HG02884 (cell line): ENCODE measurements around the gene TOR4A.
"Not testable (repeated sequence)": the region's sequence is repeated elsewhere in the genome, so short reads cannot be mapped to it uniquely, and the experiment has no call there.

Source experiments
- ATAC-seq: cut with Tn5 transposase; IDR thresholded peaks from one replicate; pipeline ENCODE4 v1.9.1; 2021; ENCODE audit warnings: mild to moderate bottlenecking, moderate library complexity; ENCODE audit not compliant: unreplicated experiment

TOR4A gene

DNA sequence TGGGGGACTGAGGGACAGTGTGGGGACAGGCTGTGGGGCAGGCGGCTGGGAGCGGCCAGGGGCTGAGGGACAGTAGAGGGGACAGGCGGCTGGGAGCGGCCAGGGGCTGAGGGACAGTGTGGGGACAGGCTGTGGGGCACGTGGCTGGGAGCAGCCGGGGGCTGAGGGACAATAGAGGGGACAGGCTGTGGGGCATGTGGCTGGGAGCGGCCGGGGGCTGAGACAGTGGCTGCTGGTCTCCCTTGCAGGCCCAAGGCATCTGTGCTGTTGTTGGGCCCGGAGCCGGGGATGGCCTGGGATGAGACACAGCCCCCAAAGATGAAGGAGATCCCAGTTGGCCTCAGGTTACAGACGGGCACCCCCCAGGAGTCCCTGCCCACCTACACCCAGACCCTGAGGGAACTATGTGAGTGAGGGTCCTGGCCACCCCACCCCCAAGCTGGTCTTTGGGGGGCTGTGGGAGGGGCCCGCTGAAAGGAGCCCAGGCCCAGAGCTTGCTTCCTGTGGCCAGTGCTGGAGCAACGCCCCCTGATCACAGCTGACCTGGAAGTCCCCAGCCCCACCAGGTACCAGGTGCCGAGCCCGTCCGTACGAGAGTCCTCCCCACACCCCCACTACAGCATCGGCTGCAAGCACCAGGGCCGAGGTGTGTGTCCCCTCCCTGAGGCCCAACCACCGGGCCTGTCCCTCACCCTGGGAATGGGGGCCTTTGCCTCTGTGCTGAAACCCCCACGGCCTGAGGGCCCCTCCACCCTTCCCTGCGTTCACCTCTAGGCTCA is 25.8 kb upstream of the TOR4A start:
- no peak for ATAC-seq

DNA sequence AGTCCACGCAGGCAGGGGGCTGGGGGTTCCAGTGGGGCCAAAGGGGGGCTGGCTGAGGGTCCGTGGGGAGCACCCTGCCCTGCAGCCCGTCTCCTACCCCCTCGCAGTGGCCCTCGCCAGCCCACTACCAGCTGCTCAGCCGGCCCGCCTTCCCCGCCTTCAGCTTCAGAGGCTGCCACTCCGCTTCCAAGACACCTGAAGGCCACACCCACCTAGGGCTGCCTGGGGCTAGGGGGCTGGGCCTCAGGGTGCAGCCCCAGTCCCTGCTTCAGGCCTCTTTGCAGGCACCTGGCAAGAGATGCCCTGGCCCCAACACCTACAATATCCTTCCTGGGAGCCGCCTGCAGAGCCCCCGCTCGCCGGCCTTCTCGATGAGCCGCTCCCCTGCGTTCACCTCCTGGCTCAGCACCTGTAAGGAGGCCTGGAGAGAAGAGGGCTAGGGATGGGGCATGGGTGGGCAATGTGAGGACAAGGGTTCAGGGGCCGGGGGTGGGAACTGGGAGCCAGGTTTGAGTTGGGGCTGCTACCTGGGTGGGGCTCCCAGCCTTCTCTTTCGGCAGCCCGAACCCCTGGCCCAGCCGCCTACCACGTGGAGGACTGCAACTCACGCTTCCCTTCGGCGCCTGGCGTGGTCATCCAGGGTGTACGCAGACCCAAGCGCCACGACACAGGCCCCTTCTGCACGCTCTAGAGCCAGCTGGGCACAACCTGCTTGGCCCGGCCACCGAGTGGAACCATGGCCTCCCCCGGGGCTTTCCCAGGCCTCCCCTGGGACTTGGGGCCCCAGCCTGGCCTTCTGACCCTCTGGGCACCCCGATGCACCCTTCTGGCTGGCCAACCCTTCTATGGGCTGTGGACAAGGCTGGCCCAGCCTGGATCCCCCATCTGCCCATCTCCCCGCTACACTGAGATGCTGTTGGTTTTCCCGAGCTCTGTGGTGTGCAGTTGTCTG is 24.7 kb upstream of the TOR4A start:
- ATAC-seq, result no peak

DNA sequence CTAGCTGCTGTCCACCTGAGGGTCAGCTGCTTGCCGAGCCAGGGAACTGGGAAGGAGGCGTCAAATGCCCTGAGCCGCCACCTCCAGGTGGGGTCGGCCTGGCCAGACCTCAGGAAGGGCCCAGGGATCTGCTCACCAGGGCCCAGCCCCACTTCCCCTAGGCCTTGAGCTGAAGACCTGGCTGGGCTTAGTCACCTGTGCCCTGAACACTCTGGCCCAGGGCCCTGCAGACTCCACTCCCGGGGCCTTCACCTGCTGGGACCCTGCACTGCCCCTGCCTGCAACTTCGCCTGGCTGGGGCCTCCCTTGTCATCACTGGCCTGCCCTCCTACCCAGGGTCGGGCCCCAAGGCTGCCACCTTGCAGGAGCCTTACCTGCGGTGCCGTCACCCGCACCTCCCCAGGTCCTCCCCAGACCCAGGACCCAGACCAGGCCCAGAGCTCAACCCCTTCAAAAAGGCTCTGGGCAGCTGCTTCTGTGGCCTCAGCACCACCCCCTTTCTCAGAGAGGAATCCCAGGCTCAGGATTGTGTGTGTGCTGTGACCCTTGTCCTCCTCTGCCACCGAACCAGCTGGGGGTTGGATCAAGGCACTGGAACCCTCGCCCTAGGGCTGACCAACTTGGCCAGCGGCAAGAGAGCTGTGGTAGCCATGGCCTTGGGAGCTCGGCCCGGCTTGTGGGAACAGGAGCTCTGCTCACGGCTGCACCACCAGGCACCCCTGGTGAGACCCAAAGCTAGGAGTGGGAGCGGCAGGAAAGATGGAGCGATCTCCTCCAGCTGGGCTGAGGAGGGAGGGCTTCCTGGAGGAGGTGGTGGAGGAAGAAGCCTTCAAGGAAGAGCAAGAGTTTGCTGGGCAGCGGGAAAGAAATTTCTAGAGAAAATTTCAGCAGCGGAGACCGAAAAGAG is 23.6 kb upstream of the TOR4A start:
- no peak for ATAC-seq

- ATAC-seq, result peak; percentile 72
Observed at GRCh38 chr9:137254624-137255447, 22.7 kb upstream of the TOR4A start, which contains the start of gene NELFB. Gene NELFB (plus strand): TSS chr9:137255327.

GRCh38 chr9:137255448-137256114 is 21.9 kb upstream of the TOR4A start:
- ATAC-seq, result peak; percentile 27

- no peak for ATAC-seq
Observed at GRCh38 chr9:137256362-137256761, 21.2 kb upstream of the TOR4A start.

DNA sequence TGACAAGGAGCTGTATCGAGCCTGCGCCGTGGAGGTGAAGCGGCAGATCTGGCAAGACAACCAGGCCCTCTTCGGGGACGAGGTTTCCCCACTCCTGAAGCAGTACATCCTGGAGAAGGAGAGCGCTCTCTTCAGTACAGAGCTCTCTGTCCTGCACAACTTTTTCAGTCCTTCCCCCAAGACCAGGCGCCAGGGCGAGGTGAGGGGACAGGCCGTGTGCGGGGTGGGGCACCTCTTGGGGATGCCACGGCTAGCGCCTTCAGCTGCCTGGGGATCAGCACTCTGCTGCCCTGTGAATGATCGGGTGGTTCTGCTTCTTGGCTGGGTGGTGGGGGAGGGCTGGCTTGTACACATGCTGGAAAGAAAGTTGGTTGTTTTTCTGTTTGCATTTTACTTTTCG is 20.7 kb upstream of the TOR4A start:
- no peak for ATAC-seq

GRCh38 chr9:137262173-137262908 is 15.2 kb upstream of the TOR4A start:
- ATAC-seq, result not testable (repeated sequence)

DNA sequence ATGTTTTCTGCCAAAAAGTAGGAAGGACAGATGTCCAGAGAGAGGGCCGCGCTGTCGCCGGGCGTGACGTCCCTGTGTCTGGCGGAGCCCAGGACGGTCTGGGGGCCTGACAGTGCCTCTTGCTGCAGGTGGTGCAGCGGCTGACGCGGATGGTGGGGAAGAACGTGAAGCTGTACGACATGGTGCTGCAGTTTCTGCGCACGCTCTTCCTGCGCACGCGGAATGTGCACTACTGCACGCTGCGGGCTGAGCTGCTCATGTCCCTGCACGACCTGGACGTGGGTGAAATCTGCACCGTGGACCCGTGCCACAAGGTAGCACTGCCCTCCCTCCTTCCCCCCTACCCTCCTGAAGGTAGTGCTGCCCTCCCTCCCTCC is 14.6 kb upstream of the TOR4A start:
- no peak for ATAC-seq

GRCh38 chr9:137263506-137263905 is 14.0 kb upstream of the TOR4A start:
- no peak for ATAC-seq

DNA sequence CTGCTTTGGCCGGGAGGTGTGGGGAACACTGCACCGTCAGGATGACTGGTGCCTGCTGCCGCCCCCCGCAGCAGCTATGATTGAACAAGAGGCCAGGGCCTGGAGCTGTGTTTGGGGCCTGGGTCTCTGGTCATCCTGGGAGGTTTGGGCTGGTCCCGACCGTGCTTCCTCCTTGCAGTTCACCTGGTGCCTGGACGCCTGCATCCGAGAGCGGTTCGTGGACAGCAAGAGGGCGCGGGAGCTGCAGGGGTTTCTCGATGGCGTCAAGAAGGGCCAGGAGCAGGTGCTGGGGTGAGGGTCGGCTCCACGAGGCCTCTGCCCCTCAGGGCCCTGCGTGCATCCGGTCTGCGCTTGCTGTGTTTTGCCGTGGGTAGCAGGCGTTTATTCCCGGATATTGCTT is 13.5 kb upstream of the TOR4A start:
- ATAC-seq, result no peak

GRCh38 chr9:137265496-137266161 is 11.9 kb upstream of the TOR4A start:
- ATAC-seq, result no peak

- no peak for ATAC-seq
Observed at GRCh38 chr9:137266162-137266527, 11.4 kb upstream of the TOR4A start.

DNA sequence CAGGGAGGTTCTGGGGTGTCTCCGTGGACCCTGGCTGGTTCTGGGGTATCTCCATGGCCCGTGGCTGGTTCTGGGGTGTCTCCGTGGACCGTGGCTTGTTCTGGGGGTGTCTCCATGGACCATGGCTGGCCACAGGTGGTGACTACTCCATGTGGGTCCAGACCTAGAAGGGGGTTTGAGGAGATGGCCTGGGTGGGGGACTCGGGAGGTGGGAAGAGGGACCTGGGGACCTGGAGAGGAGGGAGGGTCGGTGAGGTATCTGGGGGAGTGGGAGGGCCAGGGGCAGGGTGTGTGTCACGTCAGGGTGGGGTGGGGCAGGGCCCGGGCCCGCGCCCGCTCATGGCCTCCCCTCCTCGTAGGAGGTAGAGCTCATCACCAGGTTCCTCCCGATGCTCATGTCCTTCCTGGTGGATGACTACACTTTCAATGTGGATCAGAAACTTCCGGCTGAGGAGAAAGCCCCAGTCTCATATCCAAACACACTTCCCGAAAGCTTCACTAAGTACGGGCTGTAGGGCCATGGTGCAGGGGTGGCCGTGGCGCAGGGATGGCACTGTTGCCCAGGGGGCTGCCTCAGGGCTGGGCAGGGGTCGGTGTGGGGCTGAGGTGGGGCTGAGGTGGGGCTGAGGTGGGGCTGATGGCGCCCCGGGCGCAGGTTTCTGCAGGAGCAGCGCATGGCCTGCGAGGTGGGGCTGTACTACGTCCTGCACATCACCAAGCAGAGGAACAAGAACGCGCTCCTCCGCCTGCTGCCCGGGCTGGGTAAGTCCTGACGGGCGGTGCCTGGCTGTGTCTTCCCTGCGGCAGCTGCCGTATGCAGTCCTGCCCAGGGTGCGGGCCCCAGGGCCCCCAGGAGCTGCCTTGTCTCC is 10.7 kb upstream of the TOR4A start:
- no peak for ATAC-seq

- ATAC-seq, result no peak
Observed at GRCh38 chr9:137267933-137268355, 9.6 kb upstream of the TOR4A start.

- no peak for ATAC-seq
Observed at GRCh38 chr9:137268538-137269201, 8.9 kb upstream of the TOR4A start.
